Fibroblast of peridontal ligament (primary cell): ENCODE measurements around the gene ZNF549.

Experiments used
- DNase-seq: peaks from one replicate; pipeline ENCODE4 v3.0.0-alpha.2; 2010; ENCODE audit errors: extremely low read depth

Gene ZNF549

GRCh38 chr19:57566396-57567265, 39.5 kb downstream of the ZNF549 start:
- peak; percentile 40 for DNase-seq

- no peak for DNase-seq
Observed at GRCh38 chr19:57570707-57571106, 43.6 kb downstream of the ZNF549 start.

- DNase-seq, result no peak
Observed at GRCh38 chr19:57572415-57572947, 45.3 kb downstream of the ZNF549 start.

GRCh38 chr19:57576661-57577060, 49.5 kb downstream of the ZNF549 start:
- no peak for DNase-seq

- DNase-seq, result peak; percentile 99
Observed at GRCh38 chr19:57578487-57579205, 51.5 kb downstream of the ZNF549 start, which contains the start of gene ZNF416. ZNF416 (minus strand) TSS chr19:57578911; CDS start chr19:57578704, 207 bp downstream.

DNA sequence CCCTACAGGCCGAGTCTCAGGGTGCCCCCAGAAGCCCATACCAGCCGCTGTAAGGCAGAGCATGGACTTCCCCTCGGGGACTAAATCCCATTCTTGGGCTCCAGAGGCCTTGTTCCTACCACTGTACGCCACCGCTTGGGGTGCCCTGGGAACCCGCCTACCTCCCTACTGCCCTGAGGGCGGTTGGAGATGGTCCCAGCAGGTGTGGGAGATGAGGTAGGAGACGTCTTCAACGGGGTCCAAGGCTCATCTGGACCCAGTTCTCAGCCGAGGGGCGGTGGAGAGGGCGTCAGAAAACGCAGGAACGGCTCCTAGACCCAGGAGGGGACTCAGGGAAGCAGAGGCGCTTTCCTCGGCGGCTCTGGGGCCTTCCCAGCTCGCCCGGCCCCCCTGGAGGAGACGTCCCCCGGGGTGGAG, 56.0 kb downstream of the ZNF549 start:
- no peak for DNase-seq

DNA sequence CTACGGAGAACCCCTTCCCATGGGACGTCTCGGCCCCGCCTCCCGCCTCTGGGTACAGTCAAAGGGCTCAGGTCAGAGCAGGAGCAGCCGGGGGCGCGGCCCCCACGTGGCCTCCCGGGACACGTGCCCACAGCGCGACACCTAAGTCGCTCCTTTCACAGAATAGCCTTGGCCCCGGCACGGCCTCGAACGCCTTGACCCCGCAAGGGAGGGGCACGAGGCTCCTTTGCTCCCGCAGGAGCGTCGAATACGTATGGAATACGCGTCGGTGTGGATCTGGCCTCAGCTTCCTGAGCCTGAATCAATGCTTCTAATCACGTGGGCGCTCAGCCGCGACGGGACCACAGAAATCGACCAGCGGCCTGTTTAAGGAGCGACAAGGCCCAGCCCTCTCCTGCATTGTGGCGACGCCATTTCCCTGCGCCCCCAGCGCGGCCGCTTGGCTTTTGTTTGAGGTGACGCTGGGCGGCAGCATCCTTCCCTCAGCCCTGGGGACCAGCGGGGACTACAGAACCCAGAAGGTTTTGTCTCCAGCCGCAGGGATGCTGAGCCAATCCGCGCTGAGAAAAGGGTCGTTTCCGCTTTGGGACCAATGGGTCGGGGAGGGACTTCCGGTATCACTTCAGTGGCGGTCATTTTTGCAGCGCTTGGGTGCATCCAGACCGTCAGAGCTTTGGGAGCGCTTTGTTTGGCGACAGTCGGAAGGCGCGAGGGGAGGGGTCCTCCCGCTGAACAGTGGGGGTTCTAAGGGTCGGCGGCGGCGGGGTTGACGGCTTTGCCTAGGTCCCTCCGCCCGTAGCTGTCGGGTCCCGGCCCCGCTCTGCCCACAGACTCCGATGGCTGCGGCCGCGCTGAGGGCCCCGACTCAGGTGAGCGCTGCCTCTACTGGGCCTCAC, 56.6 kb downstream of the ZNF549 start, which contains the start of gene ZIK1:
TSS of gene ZIK1 (plus strand) at position 625 of the 896 bp plus-strand sequence. CDS start at position 837, 212 bp downstream.
- peak; percentile 92 for DNase-seq

GRCh38 chr19:57587529-57587928, 60.4 kb downstream of the ZNF549 start:
- no peak for DNase-seq

DNA sequence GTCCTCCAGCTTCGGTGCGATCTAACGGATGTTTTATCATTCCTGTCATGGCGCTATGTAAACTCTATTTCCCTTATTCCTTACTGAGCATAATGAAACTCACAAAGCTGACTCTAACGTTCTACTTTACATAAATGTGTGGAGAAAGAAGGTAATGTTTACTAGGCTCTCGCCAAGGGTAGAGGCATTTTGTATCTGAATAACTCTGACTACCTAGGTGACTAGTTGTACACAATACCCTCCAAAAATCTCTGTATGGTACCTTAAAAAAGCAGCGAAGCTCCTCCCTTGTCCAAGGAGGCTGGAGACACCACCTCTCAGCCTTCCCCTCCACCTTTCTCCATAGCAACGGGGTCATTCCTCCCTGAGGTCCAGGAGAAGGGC, 72.2 kb downstream of the ZNF549 start:
- DNase-seq, result no peak

- DNase-seq, result peak; percentile 91
Observed at GRCh38 chr19:57599761-57600383, 72.7 kb downstream of the ZNF549 start, which contains the start of gene ZNF530. ZNF530 (plus strand) TSS chr19:57599885; CDS start chr19:57604346, 4,461 bp downstream.

GRCh38 chr19:57606931-57607330, 79.8 kb downstream of the ZNF549 start:
- DNase-seq, result no peak
